Mammary epithelial cell (primary cell): ENCODE data around the gene MRRF.

Source experiments
- CTCF ChIP-seq, 2 donors: IDR thresholded peaks in 1 of 2; conservative IDR thresholded peaks in 1 of 2; 2 replicates each; pipeline ENCODE4 v1.5.1; 2011 to 2012; ENCODE audit warnings: inconsistent platforms in 2 of 2, low read length in 2 of 2, mild to moderate bottlenecking in 2 of 2, control low read depth in 1 of 2, low read depth in 1 of 2; ENCODE audit not compliant: insufficient read depth in 1 of 2; ENCODE audit errors: extremely low read depth in 1 of 2
- EZH2 ChIP-seq: IDR thresholded peaks from 2 replicates; pipeline ENCODE4 v1.6.1; 2012; ENCODE audit warnings: low read length, inconsistent platforms, borderline replicate concordance

- no peak for TF ChIP-seq CTCF (conservative IDR thresholded peaks at IDR 0.05 in 1 of 2, IDR thresholded peaks at IDR 0.05 in 1 of 2; ENCODE audit: extremely low read depth in 1 of 2, insufficient read depth in 1 of 2, low read depth in 1 of 2, low read length in 2 of 2)
- no peak for TF ChIP-seq EZH2
These were observed 8.5 kb upstream of the MRRF start for GRCh38 chr9:122256206-122256605.
